Coronary artery (tissue), 2 donors: ENCODE results near the gene CACNA1I.

Experiments used
- DNase-seq: peaks from one replicate; pipeline ENCODE4 v3.0.0-alpha.2; 2017; ENCODE audit warnings: low spot score
- H3K27ac ChIP-seq, 2 donors: fragments of 200-600 bp; sonication (generic); one replicate each; pipeline ENCODE4 v1.5.1; 2016 to 2019
- H3K4me3 ChIP-seq: fragments of 200-600 bp; sonication (generic); 2 replicates; pipeline ENCODE4 v1.5.1; 2016; ENCODE audit warnings: mild to moderate bottlenecking, moderate library complexity
- TF ChIP-seq, protein P1 (sequence below): fragments of 200-600 bp; sonication (generic); IDR thresholded peaks from one replicate; pipeline ENCODE4 v1.5.1; 2019; ENCODE audit warnings: antibody characterized with exemption

Gene CACNA1I

DNA sequence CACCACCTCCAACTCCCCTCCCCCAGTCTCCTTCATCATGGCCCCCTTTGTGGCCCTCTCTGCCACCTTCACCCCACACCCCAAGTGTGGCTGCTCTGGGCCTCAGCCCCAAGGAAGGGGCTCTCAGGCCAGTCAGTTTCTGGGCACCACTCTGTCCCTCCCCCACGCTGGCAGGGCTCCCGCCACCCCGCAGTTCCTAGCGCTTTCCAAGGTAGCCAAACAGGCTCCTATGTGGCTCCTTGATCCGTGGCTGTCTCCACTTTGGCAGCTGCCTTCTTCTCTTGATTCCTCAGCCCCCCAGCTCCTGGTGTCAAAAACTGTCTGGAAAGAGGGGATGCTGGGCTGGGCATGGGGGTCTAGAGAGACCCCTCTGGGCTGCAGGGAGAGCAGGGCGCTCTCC lies 10.4 kb upstream of the CACNA1I start:
- no peak for DNase-seq
- TF ChIP-seq, protein P1, sequence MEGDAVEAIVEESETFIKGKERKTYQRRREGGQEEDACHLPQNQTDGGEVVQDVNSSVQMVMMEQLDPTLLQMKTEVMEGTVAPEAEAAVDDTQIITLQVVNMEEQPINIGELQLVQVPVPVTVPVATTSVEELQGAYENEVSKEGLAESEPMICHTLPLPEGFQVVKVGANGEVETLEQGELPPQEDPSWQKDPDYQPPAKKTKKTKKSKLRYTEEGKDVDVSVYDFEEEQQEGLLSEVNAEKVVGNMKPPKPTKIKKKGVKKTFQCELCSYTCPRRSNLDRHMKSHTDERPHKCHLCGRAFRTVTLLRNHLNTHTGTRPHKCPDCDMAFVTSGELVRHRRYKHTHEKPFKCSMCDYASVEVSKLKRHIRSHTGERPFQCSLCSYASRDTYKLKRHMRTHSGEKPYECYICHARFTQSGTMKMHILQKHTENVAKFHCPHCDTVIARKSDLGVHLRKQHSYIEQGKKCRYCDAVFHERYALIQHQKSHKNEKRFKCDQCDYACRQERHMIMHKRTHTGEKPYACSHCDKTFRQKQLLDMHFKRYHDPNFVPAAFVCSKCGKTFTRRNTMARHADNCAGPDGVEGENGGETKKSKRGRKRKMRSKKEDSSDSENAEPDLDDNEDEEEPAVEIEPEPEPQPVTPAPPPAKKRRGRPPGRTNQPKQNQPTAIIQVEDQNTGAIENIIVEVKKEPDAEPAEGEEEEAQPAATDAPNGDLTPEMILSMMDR = no peak
- H3K27ac ChIP-seq = no peak overlapping the region

DNA sequence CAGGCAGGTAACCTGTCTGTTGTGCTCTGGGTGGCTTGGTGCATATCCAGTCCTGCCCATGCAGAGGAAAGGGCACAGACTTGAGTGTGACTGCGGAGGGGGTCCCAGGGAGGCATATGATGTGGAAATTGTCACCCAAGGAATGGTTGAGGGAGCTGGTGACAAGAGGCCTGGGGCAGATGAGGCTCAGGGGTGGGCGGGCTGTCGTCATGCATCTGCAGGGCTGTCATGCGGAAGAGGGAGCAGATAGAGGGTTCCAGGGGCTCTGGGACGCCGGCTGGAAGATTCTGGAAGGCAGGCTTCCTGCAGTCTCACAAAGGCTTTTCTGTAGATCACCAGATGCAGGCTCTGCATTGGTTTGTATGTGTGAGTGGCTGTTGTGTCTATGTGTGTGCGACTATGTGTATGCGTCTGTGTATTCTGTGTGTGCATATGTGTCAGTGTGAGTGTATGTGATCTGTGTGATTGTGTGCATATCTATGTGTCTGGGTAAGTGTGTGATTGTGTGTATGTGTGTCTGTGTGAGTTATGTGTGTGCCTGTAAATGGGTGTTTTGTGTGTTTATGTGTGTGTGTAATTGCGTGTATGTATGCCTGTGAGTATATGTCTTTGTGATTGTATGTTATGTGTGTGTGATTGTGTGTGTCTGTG lies 7.6 kb upstream of the CACNA1I start:
- no peak for DNase-seq
- Histone ChIP-seq H3K4me3 (no peak overlapping the region), H3K27ac (no peak overlapping the region)
- TF ChIP-seq, protein P1 = no peak

More for the DNA sequence above, 10.4 kb upstream of the CACNA1I start:
- H3K4me3 ChIP-seq = no peak overlapping the region

DNA sequence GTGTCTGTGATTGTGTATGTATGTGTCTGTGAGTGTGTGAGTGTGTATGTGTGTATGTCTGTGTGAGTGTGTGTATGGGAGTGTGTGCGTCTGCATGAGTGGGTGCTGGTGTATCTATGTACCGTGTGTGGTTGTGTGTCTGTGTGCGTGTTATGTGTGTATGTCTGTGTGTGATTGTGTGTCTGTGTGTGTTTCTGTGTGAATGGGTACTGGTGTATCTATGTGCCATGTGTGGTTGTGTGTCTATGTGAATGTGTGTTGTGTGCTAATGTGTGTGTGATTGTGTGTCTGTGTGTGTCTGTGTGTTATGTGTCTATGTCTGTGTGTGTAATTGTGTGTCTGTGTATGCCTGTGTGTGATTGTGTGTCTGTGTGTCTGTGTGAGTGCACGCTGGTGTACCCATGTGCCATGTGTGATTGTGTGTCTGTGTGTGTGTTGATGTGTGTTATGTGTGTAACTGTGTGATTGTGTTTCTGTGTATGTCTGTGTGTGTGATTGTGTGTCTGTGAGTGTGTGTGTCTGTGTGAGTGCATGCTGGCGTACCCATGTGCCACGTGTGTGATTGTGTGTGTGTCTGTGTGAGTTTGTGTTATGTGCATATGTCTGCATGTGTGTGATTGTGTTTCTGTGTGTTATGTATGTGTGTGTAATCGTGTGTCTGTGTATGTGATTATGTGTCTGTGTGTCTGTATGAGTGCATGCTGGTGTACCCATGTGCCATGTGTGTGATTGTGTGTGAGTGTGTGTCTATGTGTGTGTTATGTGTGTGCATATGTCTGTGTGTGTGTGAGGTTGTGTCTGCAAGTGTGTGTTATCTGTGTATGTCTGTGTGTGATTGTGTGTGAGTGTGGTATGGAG lies 6.8 kb upstream of the CACNA1I start:
- no peak overlapping the region for H3K27ac ChIP-seq
- no peak for DNase-seq
- TF ChIP-seq, protein P1 = no peak
- no peak overlapping the region for H3K4me3 ChIP-seq

- TF ChIP-seq, protein P1 = no peak
- Histone ChIP-seq H3K4me3 (no peak overlapping the region), H3K27ac (no peak overlapping the region)
- DNase-seq = no peak
These were observed 5.1 kb upstream of the CACNA1I start for GRCh38 chr22:39565414-39565944.

- H3K27ac ChIP-seq = no peak overlapping the region
- no peak overlapping the region for H3K4me3 ChIP-seq
- TF ChIP-seq, protein P1 = no peak
- no peak for DNase-seq
These were observed 3.2 kb upstream of the CACNA1I start for GRCh38 chr22:39567135-39567946.

GRCh38 chr22:39568278-39568981 lies 2.1 kb upstream of the CACNA1I start:
- H3K27ac ChIP-seq = no peak overlapping the region
- TF ChIP-seq, protein P1 = no peak
- H3K4me3 ChIP-seq = no peak overlapping the region
- DNase-seq = no peak
